Breast epithelium (tissue), 3 donors: ENCODE results near the gene ZBTB45.

ENCODE experiments used
- CTCF ChIP-seq, 3 donors: fragments of 450-650 bp; IDR thresholded peaks; one replicate each; pipeline ENCODE4 v1.5.1; 2016 to 2017; ENCODE audit warnings: antibody characterized with exemption in 3 of 3, mild to moderate bottlenecking in 3 of 3, moderate library complexity in 3 of 3
- POLR2A ChIP-seq: fragments of 450-650 bp; IDR thresholded peaks from one replicate; pipeline ENCODE4 v1.6.1; 2016; ENCODE audit warnings: antibody characterized with exemption, mild to moderate bottlenecking, moderate library complexity
- POLR2AphosphoS5 ChIP-seq, 3 donors: sonication (generic); formaldehyde crosslinking; IDR thresholded peaks; one replicate each; pipeline ENCODE4 v1.6.1; 2017; ENCODE audit warnings: antibody characterized with exemption in 3 of 3

DNA sequence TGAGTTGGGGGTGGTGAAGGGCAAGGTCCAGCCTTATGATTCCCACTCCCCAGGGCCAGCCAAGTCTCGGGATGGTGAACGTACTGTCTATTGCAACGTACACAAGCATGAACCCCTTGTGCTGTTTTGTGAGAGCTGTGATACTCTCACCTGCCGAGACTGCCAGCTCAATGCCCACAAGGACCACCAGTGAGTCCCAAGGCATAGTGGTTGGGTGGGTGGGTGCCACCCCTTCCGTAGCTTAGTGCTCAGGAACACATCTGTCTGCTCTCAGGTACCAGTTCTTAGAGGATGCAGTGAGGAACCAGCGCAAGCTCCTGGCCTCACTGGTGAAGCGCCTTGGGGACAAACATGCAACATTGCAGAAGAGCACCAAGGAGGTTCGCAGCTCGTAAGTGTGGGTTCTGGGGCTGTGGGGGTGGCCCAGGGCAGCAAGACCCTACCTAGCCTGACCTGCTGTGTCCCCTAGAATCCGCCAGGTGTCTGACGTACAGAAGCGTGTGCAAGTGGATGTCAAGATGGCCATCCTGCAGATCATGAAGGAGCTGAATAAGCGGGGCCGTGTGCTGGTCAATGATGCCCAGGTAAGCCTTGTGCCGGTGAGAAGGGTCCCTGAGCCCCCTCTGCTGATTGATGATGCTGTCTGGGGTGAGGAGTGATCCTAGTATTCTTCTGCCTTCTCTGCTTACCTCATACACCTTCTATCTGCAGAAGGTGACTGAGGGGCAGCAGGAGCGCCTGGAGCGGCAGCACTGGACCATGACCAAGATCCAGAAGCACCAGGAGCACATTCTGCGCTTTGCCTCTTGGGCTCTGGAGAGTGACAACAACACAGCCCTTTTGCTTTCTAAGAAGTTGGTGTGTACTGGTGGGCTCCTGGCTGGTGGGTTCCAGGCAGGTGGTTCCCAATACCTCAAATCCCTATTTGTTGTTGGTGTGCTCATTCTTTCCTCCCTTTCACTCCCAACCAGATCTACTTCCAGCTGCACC is 28.0 kb upstream of the ZBTB45 start:
- TF ChIP-seq CTCF (IDR thresholded peaks at IDR 0.05) = no peak
- no peak for TF ChIP-seq POLR2A
- TF ChIP-seq POLR2AphosphoS5 (IDR thresholded peaks at IDR 0.05) = no peak
